ENCODE data around the gene CNPY2. TPM values are rescaled to one million over a fixed set of nuclear protein-coding genes. Genes with fewer than 3 reads are reported as not detected.

The CNPY2 gene
- 100 to 1,000 TPM in 2 of 4 donors, 10 to 100 TPM in 2; 72.5 to 131 (median 91.0) TPM for total RNA-seq

DNA sequence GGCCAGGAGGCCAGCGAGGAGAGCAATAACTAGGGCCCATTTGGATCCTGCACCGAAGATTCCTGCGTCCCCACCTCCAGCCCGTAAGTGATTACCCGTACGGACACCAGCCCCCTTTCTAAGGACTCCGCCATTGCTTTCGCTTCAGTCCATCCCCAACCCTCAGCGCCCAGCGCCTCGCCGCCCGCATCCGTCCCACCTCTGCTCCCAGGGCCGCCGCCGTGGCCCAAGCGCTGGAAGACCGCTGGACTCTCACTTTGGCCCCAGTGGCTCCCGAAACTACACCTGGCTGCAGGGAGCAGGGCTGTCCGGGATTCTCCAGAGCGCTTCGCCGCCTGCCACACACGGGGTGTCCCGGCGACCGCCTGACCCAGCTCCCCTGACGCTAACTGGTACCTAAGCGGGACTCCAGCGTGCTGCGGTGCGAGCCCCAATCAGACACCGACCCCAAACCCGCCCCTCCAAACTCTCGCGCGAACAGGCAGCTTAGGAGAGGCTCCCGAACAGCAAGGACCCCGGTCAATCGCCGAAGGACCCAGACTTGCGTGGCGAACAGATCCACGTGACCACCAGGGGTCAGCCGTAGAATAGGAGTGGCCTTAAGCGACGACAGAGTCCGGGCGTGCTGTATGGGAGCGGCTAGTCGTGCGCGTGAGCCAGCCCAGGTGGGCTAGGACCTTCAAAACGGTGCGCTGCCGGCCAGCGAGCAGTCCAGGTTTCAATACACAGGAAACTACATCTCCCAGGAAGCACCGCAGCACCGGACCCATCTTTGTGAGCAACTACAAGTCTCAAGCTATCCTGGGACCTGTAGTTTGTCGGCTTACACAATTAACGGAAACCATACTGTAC lies at the start of gene CNPY2:
TSS of gene CNPY2 (minus strand) at position 367 of the 852 bp plus-strand sequence. CDS start 771 bp downstream, outside the sequence.
- peaks cover 0 to 15% (median 6%) of the 10 kb centered on the region in 4 donors for H3K4me1 ChIP-seq
- peak within 1 kb of the TSS; percentile 78 to 93 (median 86) for H3K27ac ChIP-seq
- no peaks in the 10 kb centered on the region for H3K27me3 ChIP-seq
- H3K9me3 ChIP-seq, result no peaks in the 10 kb centered on the region
- H3K36me3 ChIP-seq, result peaks cover 0 to 47% (median 0%) of the 10 kb centered on the region in 3 donors
- peak within 1 kb of the TSS; percentile 84 to 92 (median 90) for H3K4me3 ChIP-seq
- TF ChIP-seq, protein P1, sequence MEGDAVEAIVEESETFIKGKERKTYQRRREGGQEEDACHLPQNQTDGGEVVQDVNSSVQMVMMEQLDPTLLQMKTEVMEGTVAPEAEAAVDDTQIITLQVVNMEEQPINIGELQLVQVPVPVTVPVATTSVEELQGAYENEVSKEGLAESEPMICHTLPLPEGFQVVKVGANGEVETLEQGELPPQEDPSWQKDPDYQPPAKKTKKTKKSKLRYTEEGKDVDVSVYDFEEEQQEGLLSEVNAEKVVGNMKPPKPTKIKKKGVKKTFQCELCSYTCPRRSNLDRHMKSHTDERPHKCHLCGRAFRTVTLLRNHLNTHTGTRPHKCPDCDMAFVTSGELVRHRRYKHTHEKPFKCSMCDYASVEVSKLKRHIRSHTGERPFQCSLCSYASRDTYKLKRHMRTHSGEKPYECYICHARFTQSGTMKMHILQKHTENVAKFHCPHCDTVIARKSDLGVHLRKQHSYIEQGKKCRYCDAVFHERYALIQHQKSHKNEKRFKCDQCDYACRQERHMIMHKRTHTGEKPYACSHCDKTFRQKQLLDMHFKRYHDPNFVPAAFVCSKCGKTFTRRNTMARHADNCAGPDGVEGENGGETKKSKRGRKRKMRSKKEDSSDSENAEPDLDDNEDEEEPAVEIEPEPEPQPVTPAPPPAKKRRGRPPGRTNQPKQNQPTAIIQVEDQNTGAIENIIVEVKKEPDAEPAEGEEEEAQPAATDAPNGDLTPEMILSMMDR (IDR thresholded peaks at IDR 0.05), result peak in 5 of 6 experiments; percentile 16 to 40 (median 29)
- peak; percentile 60 to 73 for TF ChIP-seq POLR2A (IDR thresholded peaks at IDR 0.05)
- DNase-seq, result peak; percentile 95 to 99 (median 98)

DNA sequence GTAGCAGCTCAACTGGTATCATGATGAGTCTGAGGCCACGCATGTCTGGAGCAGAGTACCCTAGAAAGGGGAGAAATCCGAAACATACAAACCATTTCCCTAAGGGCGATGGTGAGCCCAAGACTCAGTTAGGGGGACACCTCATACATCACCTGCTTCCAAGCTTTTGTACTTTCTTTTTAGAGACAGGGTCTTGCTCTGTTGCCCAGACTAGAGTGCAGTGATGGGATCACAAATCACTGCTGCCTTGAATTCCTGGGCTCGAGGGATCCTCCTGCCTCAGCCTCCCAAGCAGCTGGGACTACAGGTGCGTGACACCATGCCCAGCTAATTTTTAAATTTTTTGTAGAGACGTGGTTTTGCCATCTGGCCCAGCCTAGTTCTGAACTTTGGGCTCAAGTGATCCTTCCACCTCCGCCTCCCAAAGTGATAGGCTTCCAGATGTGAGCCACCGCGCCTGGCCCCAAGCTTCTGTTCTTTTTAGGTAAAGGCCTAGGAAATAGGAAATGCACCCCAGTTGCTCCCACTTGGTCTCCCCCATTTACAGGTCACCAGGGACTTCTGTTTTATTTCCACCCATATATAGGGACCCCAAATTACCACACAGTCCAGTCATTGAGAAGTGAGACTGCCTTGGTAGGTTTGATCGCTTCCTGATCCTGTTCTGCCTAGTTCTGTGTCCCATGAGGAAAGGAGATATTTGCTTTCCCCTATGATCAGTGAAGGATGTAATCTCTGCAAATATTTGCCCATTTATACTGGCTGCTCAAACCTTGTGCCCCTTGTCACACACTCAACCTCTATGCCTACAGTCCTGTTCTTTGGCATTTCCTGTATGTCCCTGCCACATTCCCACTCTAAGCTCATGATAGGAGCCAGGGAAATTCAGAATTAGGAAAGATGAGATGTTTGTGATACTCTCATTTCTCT lies 46.6 kb upstream of the CNPY2 start, which contains the start of gene APOF:
TSS of gene APOF (minus strand) at position 728 of the 930 bp plus-strand sequence. CDS start at position 616, 112 bp downstream.
- peaks cover 0 to 17% (median 2%) of the 10 kb centered on the region in 4 donors for H3K4me1 ChIP-seq
- TF ChIP-seq POLR2A (IDR thresholded peaks at IDR 0.05), result no peak
- TF ChIP-seq, protein P1 (IDR thresholded peaks at IDR 0.05), result no peak

DNA sequence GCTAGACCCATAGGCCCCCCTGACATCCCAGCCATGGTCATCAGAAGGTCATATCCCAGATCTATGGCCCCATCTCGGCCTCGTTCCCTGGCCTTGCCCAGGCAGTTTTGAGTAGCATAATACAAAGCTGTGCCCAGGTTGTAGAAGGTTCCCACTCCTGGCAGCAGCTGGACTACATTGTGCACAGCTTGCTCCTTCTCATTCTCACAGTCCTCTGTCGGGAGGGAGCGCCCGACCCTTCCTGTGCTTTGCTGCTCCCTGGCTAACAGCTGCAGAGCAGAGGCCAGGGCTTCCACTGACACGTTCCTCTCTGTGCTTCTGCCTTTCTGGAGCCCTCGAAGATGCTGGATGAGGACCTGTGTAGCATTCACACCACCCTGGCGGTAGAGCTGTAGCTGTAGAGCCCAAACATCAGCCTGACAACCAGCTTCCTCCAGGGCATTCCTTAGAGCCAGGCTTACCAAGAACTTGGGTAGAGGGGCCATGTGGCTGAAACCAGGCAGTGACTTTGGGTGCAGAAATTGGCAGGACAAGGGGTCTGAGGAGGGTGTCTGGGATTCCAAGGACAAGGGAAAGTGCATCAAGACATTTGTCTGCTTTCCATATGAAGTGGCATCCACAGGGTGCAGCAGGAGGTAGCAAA lies 45.8 kb upstream of the CNPY2 start:
- DNase-seq, result peak in 1 of 3 donors; percentile 36
- TF ChIP-seq POLR2A (IDR thresholded peaks at IDR 0.05), result no peak
- TF ChIP-seq, protein P1 (IDR thresholded peaks at IDR 0.05), result no peak
- Histone ChIP-seq H3K9me3 (no peaks in the 10 kb centered on the region), H3K27ac (no peak overlapping the region), H3K4me1 (peaks cover 0 to 17% (median 2%) of the 10 kb centered on the region in 4 donors), H3K36me3 (peaks cover 0 to 2% (median 0%) of the 10 kb centered on the region in 3 donors), H3K4me3 (peak overlapping the region in 1 of 4 donors; percentile 78), H3K27me3 (no peaks in the 10 kb centered on the region)

More for the DNA sequence above, 46.6 kb upstream of the CNPY2 start, which contains the start of gene APOF:
- Histone ChIP-seq H3K4me3 (peak within 1 kb of the TSS in 1 of 4 donors; percentile 78), H3K36me3 (no peaks in the 10 kb centered on the region), H3K27ac (no peak within 1 kb of the TSS), H3K27me3 (no peaks in the 10 kb centered on the region), H3K9me3 (no peaks in the 10 kb centered on the region)
- DNase-seq, result no peak

DNA sequence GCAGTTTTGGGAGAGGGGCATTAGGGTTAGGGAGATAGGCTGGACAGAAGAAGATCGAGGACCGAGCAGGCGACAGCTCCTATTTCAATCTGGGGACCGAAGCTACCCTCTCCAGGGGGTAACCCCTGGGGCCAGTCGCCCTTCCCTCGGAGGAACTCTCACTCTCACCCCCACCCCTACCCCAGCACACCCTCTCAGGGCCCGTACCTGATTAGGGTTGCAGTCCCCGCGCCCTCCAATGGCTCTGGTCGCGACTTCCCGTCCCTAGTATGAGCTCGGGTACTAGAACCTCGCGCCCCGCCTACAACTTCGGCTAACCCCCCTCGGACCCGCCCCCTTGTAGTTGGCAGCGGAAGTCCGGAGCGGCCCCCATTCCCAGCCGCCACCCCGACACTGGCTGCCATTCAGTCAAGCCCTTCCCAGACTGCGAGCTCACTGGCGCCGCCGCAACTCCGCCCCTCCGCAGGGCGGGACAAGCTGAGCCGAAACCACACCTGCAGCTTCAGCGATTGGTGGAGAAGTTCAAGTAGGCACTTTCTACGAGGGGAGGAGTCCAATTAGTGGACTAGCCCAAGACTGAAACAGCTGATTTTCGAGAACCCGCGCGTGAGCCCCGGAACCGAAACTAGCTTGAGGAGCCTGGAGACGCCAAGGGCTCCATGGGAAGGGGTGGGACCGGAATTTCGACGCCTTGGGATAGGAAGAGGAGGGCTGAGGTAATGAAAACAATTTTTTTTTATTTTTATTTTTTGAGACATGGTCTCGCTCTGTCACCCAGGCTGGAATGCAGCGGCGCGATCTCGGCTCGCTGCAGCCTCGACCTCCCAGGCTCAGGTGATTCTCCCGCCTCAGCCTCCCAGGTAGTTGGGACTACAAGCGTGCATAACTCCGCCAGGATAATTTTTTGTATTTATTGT lies 44.3 kb upstream of the CNPY2 start, which contains the start of gene STAT2:
TSS of gene STAT2 (minus strand) at position 257 of the 917 bp plus-strand sequence. CDS start 3,536 bp downstream, outside the sequence.
- Histone ChIP-seq H3K36me3 (peaks cover 0 to 17% (median 0%) of the 10 kb centered on the region in 3 donors), H3K4me3 (peak within 1 kb of the TSS; percentile 62 to 97 (median 74)), H3K27ac (peak within 1 kb of the TSS; percentile 84 to 94 (median 87)), H3K9me3 (no peaks in the 10 kb centered on the region), H3K4me1 (peaks cover 0 to 17% (median 2%) of the 10 kb centered on the region in 4 donors), H3K27me3 (no peaks in the 10 kb centered on the region)
- peak; percentile 99 to 100 (median 100) for DNase-seq
- peak; percentile 71 to 85 for TF ChIP-seq POLR2A (IDR thresholded peaks at IDR 0.05)
- TF ChIP-seq, protein P1 (IDR thresholded peaks at IDR 0.05), result peak in 2 of 6 experiments; percentile 2 to 20
